ENCODE data around the gene PSMB4.
"Not testable (repeated sequence)": the region's sequence is repeated elsewhere in the genome, so short reads cannot be mapped to it uniquely, and the experiment has no call there.

PSMB4 gene

DNA sequence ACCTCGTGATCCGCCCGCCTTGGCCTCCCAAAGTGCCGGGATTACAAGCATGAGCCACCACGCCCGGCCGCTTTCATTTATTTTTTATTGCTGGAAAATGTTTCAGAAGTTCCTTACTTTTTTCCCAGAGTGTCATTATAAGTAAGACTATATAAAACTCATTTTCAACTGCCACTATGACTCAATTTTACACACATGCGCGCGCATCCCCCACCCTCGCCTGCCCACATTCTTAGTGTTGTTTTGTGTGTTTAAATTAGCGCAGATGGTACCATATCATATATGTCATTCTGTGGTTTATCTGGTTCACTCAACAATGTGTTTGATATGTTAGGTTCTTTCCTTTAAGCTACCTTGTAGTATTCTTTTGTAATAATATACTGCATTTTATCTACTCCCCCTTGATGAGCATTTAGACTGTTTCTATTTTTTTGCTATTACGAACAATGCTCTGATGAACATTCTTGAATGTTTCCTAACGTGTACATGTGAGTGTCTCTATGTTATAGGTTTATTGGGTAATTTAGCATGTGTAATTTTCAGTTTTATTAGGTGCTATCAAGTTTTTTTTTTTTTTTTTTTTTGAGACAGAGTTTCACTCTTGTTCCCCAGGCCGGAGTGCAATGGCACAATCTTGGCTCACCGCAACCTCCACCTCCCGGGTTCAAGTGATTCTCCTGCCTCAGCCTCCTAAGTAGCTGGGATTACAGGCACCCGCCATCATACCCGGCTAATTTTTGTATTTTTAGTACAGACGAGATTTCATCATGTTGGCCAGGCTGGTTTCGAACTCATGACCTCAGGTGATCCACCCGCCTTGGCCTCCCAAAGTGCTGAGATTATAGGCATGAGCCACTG, 8.9 kb upstream of the PSMB4 start:
- DNase-seq = not testable (repeated sequence)

DNA sequence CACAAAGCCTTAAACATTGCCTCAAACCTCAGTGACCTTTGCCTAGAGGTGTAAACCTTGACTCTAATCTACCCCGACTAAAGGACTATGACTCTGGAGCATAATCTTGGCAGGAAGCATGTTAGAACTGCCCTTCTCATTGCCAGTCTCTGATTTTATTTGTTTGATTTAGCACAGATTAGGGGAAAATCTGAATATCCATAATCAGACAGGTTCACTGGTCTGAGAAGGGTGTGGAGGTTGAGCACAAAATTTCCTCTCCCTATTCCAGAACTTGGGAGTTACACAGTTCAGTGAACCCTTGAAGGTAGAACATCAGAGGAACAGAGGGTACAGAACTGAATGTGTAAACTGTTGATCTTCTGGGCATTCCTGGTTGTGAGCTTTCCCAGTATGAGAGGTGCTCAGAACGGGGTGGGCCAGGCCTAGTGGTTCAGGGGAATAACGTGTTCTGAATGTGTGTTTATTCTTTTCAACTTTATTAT, 8.3 kb upstream of the PSMB4 start:
- no peak for DNase-seq

DNA sequence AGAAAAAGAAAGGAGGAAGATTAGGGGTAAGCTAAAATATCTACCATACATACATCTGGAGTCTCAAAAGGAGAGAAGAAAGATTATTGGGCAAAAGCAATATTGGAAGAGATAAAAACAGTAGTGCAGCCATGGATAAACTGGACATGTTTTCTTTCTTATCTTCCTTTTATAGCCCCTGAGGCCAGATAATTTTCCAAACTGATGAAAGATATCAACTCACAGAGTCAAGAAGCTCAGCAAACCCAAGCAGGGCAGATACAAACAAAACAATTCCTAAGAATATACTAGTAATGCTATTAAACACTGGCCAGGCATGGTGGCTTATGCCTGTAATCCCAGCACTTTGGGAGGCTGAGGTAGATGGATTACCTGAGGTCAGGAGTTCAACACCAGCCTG, 5.8 kb upstream of the PSMB4 start:
- no peak for DNase-seq

DNA sequence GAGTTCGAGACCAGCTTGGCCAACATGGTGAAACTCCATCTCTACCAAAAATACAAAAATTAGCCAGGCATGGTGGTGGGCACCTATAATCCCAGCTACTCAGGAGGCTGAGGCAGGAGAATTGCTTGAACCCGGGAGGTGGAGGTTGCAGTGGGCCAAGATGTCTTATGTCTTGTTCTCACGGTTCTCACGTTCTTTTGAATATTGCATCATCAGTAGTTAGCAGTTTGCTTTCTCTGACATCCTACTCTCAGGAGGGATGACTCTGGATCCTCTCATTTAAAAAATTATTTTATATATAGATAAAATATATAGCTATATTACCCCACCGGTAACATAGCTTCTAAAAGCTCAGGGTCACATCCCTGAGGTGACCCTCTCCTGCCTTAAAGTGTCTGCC, 3.1 kb upstream of the PSMB4 start:
- not testable (repeated sequence) for DNase-seq

- DNase-seq = no peak
Measured at GRCh38 chr1:151401125-151401788, 1.9 kb downstream of the PSMB4 start.

GRCh38 chr1:151401860-151402259, 2.5 kb downstream of the PSMB4 start:
- no peak for DNase-seq

- no peak for DNase-seq
Measured at GRCh38 chr1:151402764-151403163, 3.4 kb downstream of the PSMB4 start.

GRCh38 chr1:151403612-151404011, 4.2 kb downstream of the PSMB4 start:
- no peak for DNase-seq

- DNase-seq = no peak
Measured at GRCh38 chr1:151405187-151405951, 6.0 kb downstream of the PSMB4 start.

DNA sequence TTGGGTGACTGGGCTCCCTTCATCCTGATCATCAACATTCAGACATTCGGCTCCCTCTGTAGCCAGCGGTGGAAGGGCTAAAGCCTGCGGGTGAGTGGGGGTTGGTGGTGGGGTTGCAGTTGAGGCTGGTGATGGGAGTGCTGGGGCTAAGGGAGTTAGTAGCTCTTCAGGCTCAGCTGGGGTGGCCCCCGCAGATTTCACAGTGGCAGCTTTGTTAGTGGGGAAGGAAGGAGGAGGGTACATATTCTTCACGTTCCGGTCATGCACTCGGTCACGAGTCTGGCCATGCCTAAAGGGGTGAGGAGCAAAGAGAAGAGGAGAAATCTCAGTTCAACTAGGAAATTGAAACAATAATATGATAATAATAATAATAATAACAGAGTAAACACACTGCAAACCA, 6.8 kb downstream of the PSMB4 start:
- DNase-seq = no peak

DNA sequence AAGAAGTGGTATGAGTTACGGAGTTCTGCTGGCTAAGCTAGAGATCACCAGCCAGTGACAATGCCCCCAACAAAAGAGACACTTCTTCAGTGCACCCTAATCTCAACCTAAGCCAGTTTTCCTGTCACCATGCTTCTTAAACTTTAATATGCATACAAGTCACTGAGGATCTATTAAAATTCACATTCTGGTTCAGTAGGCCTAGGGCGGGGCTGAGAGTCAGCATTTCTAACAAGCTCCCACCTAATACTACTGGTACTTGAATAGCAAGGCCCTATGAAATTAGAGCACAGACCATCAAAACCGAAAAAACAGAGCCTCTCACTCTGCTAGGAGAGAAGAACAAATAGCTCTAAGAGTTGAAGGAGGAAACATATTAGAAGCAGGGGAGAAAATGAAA, 7.9 kb downstream of the PSMB4 start:
- DNase-seq = no peak

DNA sequence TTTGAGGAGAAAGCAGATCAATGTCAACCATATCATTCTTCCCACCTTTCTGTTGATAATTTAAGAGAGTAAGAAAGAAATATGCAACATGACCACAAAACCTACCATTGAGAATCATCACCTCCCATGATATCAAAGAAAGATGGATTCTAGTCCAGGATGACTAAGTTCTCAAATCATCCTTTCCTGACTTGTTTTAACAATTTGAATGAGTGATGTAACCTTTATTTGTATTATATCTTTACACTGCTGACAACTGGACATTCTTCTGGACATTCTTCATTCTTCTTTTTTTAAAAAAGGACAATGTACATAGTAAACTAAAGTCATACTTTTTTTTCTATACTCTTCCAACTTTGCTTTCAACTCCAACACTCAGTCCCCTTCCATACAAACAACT, 9.5 kb downstream of the PSMB4 start:
- DNase-seq = no peak

GRCh38 chr1:151411884-151412283, 12.5 kb downstream of the PSMB4 start:
- DNase-seq = no peak

DNA sequence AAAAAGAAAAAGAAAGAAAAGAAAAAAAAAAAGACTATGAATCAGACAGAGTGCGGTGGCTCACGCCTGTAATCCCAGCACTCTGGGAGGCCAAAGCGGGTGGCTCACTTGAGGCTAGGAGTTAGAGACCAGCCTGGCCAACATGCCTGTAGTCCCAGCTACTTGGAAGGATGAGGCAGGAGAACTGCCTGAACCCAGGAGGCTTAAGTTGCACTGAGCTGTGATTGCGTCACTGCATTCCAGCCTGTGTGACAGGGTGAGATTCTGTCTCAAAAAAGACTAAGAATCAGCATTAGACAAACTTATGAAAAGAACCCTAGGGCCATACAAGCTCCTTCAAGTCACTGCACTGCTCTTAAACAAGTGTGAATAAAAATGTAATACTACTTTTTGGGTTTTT, 16.9 kb downstream of the PSMB4 start:
- no peak for DNase-seq

GRCh38 chr1:151418081-151418480, 18.7 kb downstream of the PSMB4 start:
- peak in 1 of 4 experiments; percentile 9 for DNase-seq

- no peak for DNase-seq
Measured at GRCh38 chr1:151419819-151420218, 20.4 kb downstream of the PSMB4 start.

GRCh38 chr1:151425103-151425502, 25.7 kb downstream of the PSMB4 start:
- no peak for DNase-seq

DNA sequence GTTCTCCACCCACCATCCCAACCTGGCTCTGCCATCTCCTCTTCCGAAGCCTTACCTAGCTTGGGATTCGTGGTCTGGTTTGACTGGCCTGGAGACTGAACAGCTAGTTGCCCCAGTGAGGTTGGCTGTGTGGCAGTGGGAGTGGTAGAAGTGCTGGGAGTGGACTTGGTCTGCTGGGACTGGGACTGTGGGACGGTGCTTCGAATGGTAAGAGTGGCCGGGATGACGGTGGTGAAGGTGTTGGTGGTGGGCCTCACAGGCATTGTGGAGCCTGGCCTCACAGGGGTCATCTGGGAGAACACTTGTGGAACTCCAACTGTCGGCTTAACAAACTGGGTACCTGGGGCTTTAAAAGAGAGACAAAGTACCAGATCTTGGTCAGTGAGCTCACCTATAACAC, 28.7 kb downstream of the PSMB4 start:
- no peak for DNase-seq

GRCh38 chr1:151433827-151434226, 34.5 kb downstream of the PSMB4 start:
- not testable (repeated sequence) for DNase-seq

DNA sequence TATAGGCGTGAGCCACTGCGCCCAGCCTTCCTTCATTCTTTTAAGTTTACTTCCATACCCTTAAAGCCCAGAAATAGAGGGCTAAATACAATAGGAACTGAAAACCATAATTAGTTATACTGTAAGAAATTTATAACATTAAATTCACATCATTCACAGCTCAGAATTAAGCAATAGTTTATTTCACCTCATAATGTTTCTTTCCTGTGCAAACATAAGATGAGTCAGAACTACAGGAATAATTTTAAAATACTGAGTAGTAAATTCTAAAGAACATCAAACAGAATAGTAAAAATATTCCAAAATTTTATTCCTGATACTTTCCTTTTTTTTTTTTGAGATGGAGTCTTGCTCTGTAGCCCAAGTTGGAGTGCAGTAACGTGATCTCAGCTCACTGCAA, 35.8 kb downstream of the PSMB4 start:
- DNase-seq = no peak

DNA sequence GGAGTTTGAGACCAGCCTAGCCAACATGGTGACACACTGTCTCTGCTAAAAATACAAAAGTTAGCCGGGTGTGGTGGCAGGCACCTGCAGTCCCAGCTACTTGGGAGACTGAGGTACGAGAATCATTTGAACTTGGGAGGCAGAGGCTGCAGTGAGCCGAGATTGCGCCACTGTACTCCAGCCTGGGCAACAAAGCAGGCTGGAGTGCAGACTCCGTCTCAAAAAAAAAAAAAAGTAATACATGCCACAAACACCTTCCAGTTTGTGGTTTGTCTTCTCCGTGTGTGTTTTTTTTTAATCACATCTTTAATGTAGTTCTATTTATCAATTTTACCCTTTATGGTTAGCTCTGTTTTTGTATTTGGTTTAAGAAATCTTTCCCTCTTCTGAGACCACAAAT, 37.6 kb downstream of the PSMB4 start:
- DNase-seq = no peak

- not testable (repeated sequence) for DNase-seq
Measured at GRCh38 chr1:151437396-151437795, 38.0 kb downstream of the PSMB4 start.
